ENCODE results near the gene METTL23.

DNA sequence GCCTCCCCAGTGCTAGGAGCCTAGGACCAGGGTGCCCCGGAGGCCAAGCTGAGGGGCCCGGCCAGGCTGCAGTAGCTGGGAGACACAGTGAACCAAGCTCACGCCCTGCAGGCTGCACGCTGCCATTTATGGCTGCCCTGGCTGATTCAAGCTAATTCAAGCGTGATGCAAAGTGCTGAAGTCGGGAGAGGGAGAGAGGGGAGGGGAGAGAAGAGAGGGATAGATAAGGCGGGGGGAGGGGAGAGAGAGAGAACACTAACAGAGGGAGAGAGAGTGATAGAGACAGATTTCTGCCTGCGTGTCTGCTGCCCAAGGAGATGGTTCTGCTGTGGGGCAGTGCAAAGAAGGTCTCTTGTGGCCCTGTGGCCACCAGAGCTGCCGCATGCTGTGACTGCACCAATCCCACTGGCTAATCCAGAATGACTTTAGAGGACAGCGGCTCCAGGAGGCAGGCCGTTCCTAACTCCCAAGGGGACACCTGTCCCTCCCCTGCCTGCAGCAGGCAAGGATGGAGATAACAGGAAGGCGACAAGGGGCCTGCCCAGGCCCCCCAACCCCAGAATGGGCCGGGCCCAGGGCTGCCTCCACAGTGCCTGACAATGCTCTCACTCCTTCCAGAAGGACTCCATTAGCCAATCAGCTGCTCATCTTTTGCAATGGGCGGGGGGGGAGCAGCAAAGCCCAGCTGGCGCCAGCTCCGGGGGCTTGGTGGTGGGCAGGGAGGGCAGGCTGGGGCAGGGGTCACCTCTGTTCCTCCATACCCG lies 28.8 kb upstream of the METTL23 start:
- TF ChIP-seq YY1 (IDR thresholded peaks at IDR 0.05; ENCODE audit: insufficient read depth, insufficient read length) = no peak
- no peak for TF ChIP-seq ZNF274 (IDR thresholded peaks at IDR 0.05; ENCODE audit: low read depth, low read length)

Data from NT2/D1 (cell line).